HG02759 (cell line): Measurements from ENCODE around the gene ALKBH2.

Experiments
- ATAC-seq: cut with Tn5 transposase; IDR thresholded peaks from one replicate; pipeline ENCODE4 v1.9.1; 2021; ENCODE audit warnings: mild to moderate bottlenecking, moderate library complexity; ENCODE audit not compliant: unreplicated experiment

ALKBH2 gene

GRCh38 chr12:109093022-109093918 is at the start of gene ALKBH2:
Gene ALKBH2, minus strand, starts transcription at chr12:109093472. Its CDS starts 686 bp downstream, at chr12:109092786.
- ATAC-seq: peak; percentile 65

- no peak for ATAC-seq
Observed at GRCh38 chr12:109140560-109140959, 47.3 kb upstream of the ALKBH2 start.

- no peak for ATAC-seq
Observed at GRCh38 chr12:109139791-109140190, 46.5 kb upstream of the ALKBH2 start.

- no peak for ATAC-seq
Observed at GRCh38 chr12:109139360-109139759, 46.1 kb upstream of the ALKBH2 start.

- ATAC-seq: no peak
Observed at GRCh38 chr12:109137055-109137454, 43.8 kb upstream of the ALKBH2 start.

GRCh38 chr12:109134186-109134917 is 41.1 kb upstream of the ALKBH2 start:
- no peak for ATAC-seq

- ATAC-seq: no peak
Observed at GRCh38 chr12:109131154-109132050, 38.1 kb upstream of the ALKBH2 start.

GRCh38 chr12:109130297-109131153 is 37.3 kb upstream of the ALKBH2 start:
- no peak for ATAC-seq

GRCh38 chr12:109127533-109128242 is 34.4 kb upstream of the ALKBH2 start:
- ATAC-seq: no peak

- ATAC-seq: no peak
Observed at GRCh38 chr12:109126784-109127183, 33.5 kb upstream of the ALKBH2 start.

- ATAC-seq: no peak
Observed at GRCh38 chr12:109125791-109126190, 32.5 kb upstream of the ALKBH2 start.

- ATAC-seq: no peak
Observed at GRCh38 chr12:109124878-109125648, 31.8 kb upstream of the ALKBH2 start.

- ATAC-seq: no peak
Observed at GRCh38 chr12:109121346-109121880, 28.1 kb upstream of the ALKBH2 start.

- no peak for ATAC-seq
Observed at GRCh38 chr12:109120557-109120956, 27.3 kb upstream of the ALKBH2 start.

GRCh38 chr12:109120095-109120494 is 26.8 kb upstream of the ALKBH2 start:
- ATAC-seq: no peak

GRCh38 chr12:109116611-109116949 is 23.3 kb upstream of the ALKBH2 start:
- ATAC-seq: no peak

GRCh38 chr12:109115758-109116610 is 22.7 kb upstream of the ALKBH2 start, which contains the start of gene ACACB:
Gene ACACB, plus strand, starts transcription at chr12:109116587. Its CDS starts 22,819 bp downstream, at chr12:109139406.
- ATAC-seq: no peak

GRCh38 chr12:109115404-109115757 is 22.1 kb upstream of the ALKBH2 start:
- no peak for ATAC-seq
